K562 (cell line): ENCODE results near the gene FBXW8. TPM values are rescaled to one million over a fixed set of nuclear protein-coding genes. Genes with fewer than 3 reads are reported as not detected.

Experiments
- ATAC-seq: fragments of 200-7000 bp; cut with Tn5 transposase; 3 replicates; pipeline ENCODE4 v1.9.1; 2020; ENCODE audit warnings: moderate library complexity
- BruUV-seq: library from RNA; stranded (reverse); fragments of 400-500 nt; replicated peaks from 2 replicates; lab custom pipeline; 2021; lab: Mats Ljungman, UMichigan
- CTCF ChIA-PET: fragments of 300-600 bp; formaldehyde crosslinking; extraction: SDS; loops from one replicate; lab custom pipeline; 2021; ENCODE audit warnings: low intra/inter-chr PET ratio; lab: Yijun Ruan, JAX
- POLR2A ChIA-PET: fragments of 300-600, 350-650 bp; sonication (Branson Sonifier 250); formaldehyde crosslinking; extraction: SDS; loops from one replicate; lab custom pipeline; 2021; ENCODE audit warnings: antibody characterized with exemption, inconsistent platforms; lab: Yijun Ruan, JAX
- DNase-seq, 4 experiments: peaks; one replicate each; pipeline versions ENCODE4 v3.0.0 to v3.0.0-alpha.2; 2011 to 2018; ENCODE audit warnings: low spot score in 3 of 4, mixed read lengths in 3 of 4; ENCODE audit errors: extremely low read depth in 1 of 4
- FAIRE-seq: peaks from 2 replicates; lab custom pipeline; 2011; peaks lifted over from hg19 to GRCh38; lab: Jason Lieb, UNC
- H2AFZ ChIP-seq: 2 replicates; pipeline ENCODE4 v1.6.0; 2011; ENCODE audit warnings: low read depth, low read length, control low read depth, inconsistent platforms
- H3K27ac ChIP-seq: fragments of 200-600 bp; 3 replicates; pipeline ENCODE4 v1.8.0; 2011; ENCODE audit warnings: low read depth, mild to moderate bottlenecking, control low read depth, inconsistent platforms, low read length, moderate library complexity, mixed read lengths; ENCODE audit errors: extremely low read depth
- H3K27me3 ChIP-seq, 2 experiments: fragments of 300-600 bp in 1 of 2; 2 replicates in 1 of 2; 3 replicates in 1 of 2; pipeline versions ENCODE4 v1.6.0 to v1.8.0; 2011; ENCODE audit warnings: inconsistent platforms in 2 of 2, low read length in 2 of 2, mild to moderate bottlenecking in 1 of 2, mixed read lengths in 1 of 2, moderate library complexity in 1 of 2; ENCODE audit not compliant: control insufficient read depth in 2 of 2, insufficient read depth in 2 of 2
- H3K36me3 ChIP-seq: fragments of 300-600 bp; 3 replicates; pipeline ENCODE4 v1.8.0; 2011; ENCODE audit warnings: mild to moderate bottlenecking, low read length, inconsistent platforms; ENCODE audit not compliant: control insufficient read depth, insufficient read depth
- H3K4me1 ChIP-seq, 2 experiments: fragments of 200-600 bp in 1 of 2; replicated peaks in 1 of 2; 2 replicates in 1 of 2; 3 replicates in 1 of 2; pipeline versions ENCODE4 v1.5.1 to v1.8.0; 2011; ENCODE audit warnings: inconsistent platforms in 2 of 2, low read length in 2 of 2, mild to moderate bottlenecking in 1 of 2, mixed read lengths in 1 of 2, moderate library complexity in 1 of 2; ENCODE audit not compliant: control insufficient read depth in 2 of 2, insufficient read depth in 2 of 2
- H3K4me2 ChIP-seq: 2 replicates; pipeline ENCODE4 v1.6.1; 2011; ENCODE audit warnings: low read length, control low read depth, inconsistent platforms, mixed read lengths; ENCODE audit not compliant: insufficient read depth
- H3K4me3 ChIP-seq: fragments of 200-600 bp; sonication (generic), shearing (Covaris generic); 2 replicates; pipeline ENCODE4 v1.5.1; 2016; ENCODE audit warnings: control low read depth, inconsistent platforms
- H3K79me2 ChIP-seq: fragments of 200-600 bp; 3 replicates; pipeline ENCODE4 v1.8.0; 2011; ENCODE audit warnings: low read length, inconsistent platforms; ENCODE audit not compliant: control insufficient read depth, insufficient read depth
- H3K9ac ChIP-seq, 2 experiments: 2 replicates each; pipeline versions ENCODE4 v1.6.0 to v1.6.1; 2011; ENCODE audit warnings: low read depth in 2 of 2, low read length in 2 of 2, control low read depth in 1 of 2, inconsistent platforms in 1 of 2, mild to moderate bottlenecking in 1 of 2, mixed read lengths in 1 of 2; ENCODE audit not compliant: insufficient read depth in 1 of 2
- H3K9me1 ChIP-seq: one replicate; pipeline ENCODE4 v1.6.0; 2011; ENCODE audit warnings: inconsistent platforms, mild to moderate bottlenecking, low read length, moderate library complexity; ENCODE audit not compliant: control insufficient read depth, insufficient read depth
- H3K9me3 ChIP-seq: replicated peaks from 2 replicates; pipeline ENCODE4 v1.5.1; 2011; ENCODE audit warnings: low read depth, low read length, inconsistent platforms; ENCODE audit not compliant: control insufficient read depth, insufficient read depth
- H4K20me1 ChIP-seq: replicated peaks from 2 replicates; pipeline ENCODE4 v1.6.1; 2011; ENCODE audit warnings: low read length, inconsistent platforms, mixed read lengths; ENCODE audit not compliant: control insufficient read depth, insufficient read depth
- HBP1 ChIP-seq: fragments of 450-650 bp; formaldehyde crosslinking; IDR thresholded peaks from 2 replicates; pipeline ENCODE4 v1.4.0; 2022; ENCODE audit warnings: missing genetic modification characterization
- NBN ChIP-seq: fragments of 450-650 bp; IDR thresholded peaks from 2 replicates; pipeline ENCODE4 v1.6.1; 2016; ENCODE audit warnings: low read depth, mild to moderate bottlenecking
- PKNOX1 ChIP-seq: fragments of 450-650 bp; IDR thresholded peaks from 2 replicates; pipeline ENCODE4 v1.6.1; 2016
- POLR2AphosphoS5 ChIP-seq: IDR thresholded peaks from 2 replicates; pipeline ENCODE4 v1.6.1; 2011; ENCODE audit warnings: mild to moderate bottlenecking, low read depth, low read length, moderate library complexity; ENCODE audit not compliant: control insufficient read depth, insufficient read depth
- RAD51 ChIP-seq: fragments of 450-650 bp; IDR thresholded peaks from 2 replicates; pipeline ENCODE4 v1.7.1; 2016; ENCODE audit warnings: low read depth, mild to moderate bottlenecking, borderline replicate concordance
- RBM22 ChIP-seq: fragments of 200-400 bp; formaldehyde crosslinking; IDR thresholded peaks from 2 replicates; pipeline ENCODE4 v1.6.1; 2018; ENCODE audit warnings: low read length, low read depth; ENCODE audit not compliant: poor library complexity, severe bottlenecking
- RBM25 ChIP-seq: fragments of 200-400 bp; formaldehyde crosslinking; IDR thresholded peaks from 2 replicates; pipeline ENCODE4 v1.6.1; 2018; ENCODE audit warnings: low read length, low read depth, moderate library complexity; ENCODE audit not compliant: severe bottlenecking
- RFX1 ChIP-seq: fragments of 450-650 bp; IDR thresholded peaks from 2 replicates; pipeline ENCODE4 v1.6.1; 2016; ENCODE audit warnings: mild to moderate bottlenecking, moderate library complexity
- ZNF217 ChIP-seq: sonication (generic); formaldehyde crosslinking; IDR thresholded peaks from 2 replicates; pipeline ENCODE4 v1.8.0; 2022; ENCODE audit warnings: mild to moderate bottlenecking, missing genetic modification reagents
- ZNF318 ChIP-seq, 2 experiments: fragments of 450-650 bp; IDR thresholded peaks; 2 replicates each; pipeline ENCODE4 v1.6.1; 2016; ENCODE audit warnings: mild to moderate bottlenecking in 2 of 2, borderline replicate concordance in 1 of 2, low read depth in 1 of 2, moderate library complexity in 1 of 2
- ZNF76 ChIP-seq: fragments of 250-450 bp; sonication (Bioruptor Pico); IDR thresholded peaks from 2 replicates; pipeline ENCODE4 v1.4.0; 2020; ENCODE audit warnings: mild to moderate bottlenecking, moderate library complexity, borderline replicate concordance
- WGBS: fragments of 100-300 bp; shearing (Covaris generic); methylation state at CpG from one replicate; pipeline ENCODE4 v1.1.6; 2016; ENCODE audit warnings: low coverage, mixed read lengths; ENCODE audit not compliant: insufficient coverage; ENCODE audit errors: missing lambda C conversion rate; 5-methylcytosine and 5-hydroxymethylcytosine counted together
- in situ Hi-C: fragments of 300-500 bp; cut with MboI; formaldehyde crosslinking; loops from 4 replicates; pipeline ENCODE4 v1.15.0; 2018; ENCODE audit warnings: inconsistent platforms, mixed read lengths
- intact Hi-C: fragments of 100-400 bp; cut with micrococcal nuclease; formaldehyde crosslinking; loops from 2 replicates; pipeline ENCODE4 v1.14.2; 2022
- polyA plus RNA-seq, 8 experiments: library from polyadenylated mRNA; depleted of rRNA in 4 of 8; stranded (reverse) in 5 of 8; unstranded in 3 of 8; fragments of >200 nt; fragmentation: Nextera tagmentation in 2 of 8; fragmentation: Illumina TruSeq in 1 of 8; extraction: Ambion mirVana in 2 of 8; extraction: Trizol in 1 of 8; gene quantifications; 2 replicates each; pipeline versions ENCODE4 v1.2.1 to v1.2.3, GENCODE V29; 2011 to 2014; ENCODE audit warnings: inconsistent platforms in 1 of 8, missing spikeins in 1 of 8
- total RNA-seq, 7 experiments: library from RNA; depleted of rRNA in 6 of 7; stranded (reverse); fragments of >200 nt in 6 of 7; fragmentation: Illumina TruSeq in 2 of 7; extraction: Trizol in 2 of 7; gene quantifications; 2 replicates each; pipeline versions ENCODE4 v1.2.1 to v1.2.3, GENCODE V29; 2011 to 2021; ENCODE audit warnings: low replicate concordance in 1 of 7

FBXW8 gene
- total and polyA plus RNA-seq, 9 of the 15 experiments (the other 6 are each of a cell fraction or from before 2014, with no cell fraction given) = 0.58 to 8.3 (median 4.4) TPM

GRCh38 chr12:116897476-116897875 lies 13.3 kb upstream of the FBXW8 start (continued):
- TF ChIP-seq PKNOX1 (no peak), POLR2AphosphoS5 (no peak), NBN (no peak), HBP1 (CRISPR knock-in tag) (no peak), RFX1 (peak; percentile 66), RBM25 (peak; percentile 85), ZNF76 (CRISPR knock-in tag) (no peak), ZNF217 (CRISPR knock-in tag) (no peak)

- ATAC-seq = peak; percentile 77
- intact Hi-C loops = no loop called here
- DNase-seq = no peak
- Histone ChIP-seq H3K4me2 (no peak overlapping the region), H3K79me2 (no peaks in the 10 kb centered on the region), H3K27me3 (peaks cover 0 to 5% of the 10 kb centered on the region in 2 experiments; a peak in 3 of 5 replicates), H3K9ac (no peak overlapping the region), H3K27ac (no peak overlapping the region), H2AFZ (no peak overlapping the region), H4K20me1 (no peaks in the 10 kb centered on the region), H3K9me1 (no peaks in the 10 kb centered on the region), H3K36me3 (no peaks in the 10 kb centered on the region), H3K4me3 (no peak overlapping the region), H3K4me1 (no peaks in the 10 kb centered on the region; a peak in 1 of 5 replicates), H3K9me3 (no peaks in the 10 kb centered on the region)
- no peak for FAIRE-seq
- in situ Hi-C loops = no loop called here
- ChIA-PET POLR2A (no interaction called here), CTCF (no interaction called here)
- WGBS = 2% methylated on average over 3 of the region's 3 CpGs
- BruUV-seq = no TSS peak
- TF ChIP-seq RBM22 (no peak), RAD51 (peak; percentile 81), ZNF318 (IDR thresholded peaks at IDR 0.05; ENCODE audit: borderline replicate concordance in 1 of 2, low read depth in 1 of 2) (no peak)
These were observed 12.1 kb upstream of the FBXW8 start for GRCh38 chr12:116898669-116899068.
